HG03064 (cell line): ENCODE results near the gene CCDC33.
"Not testable (repeated sequence)": the region's sequence is repeated elsewhere in the genome, so short reads cannot be mapped to it uniquely, and the experiment has no call there.

Experiments
- ATAC-seq: cut with Tn5 transposase; IDR thresholded peaks from one replicate; pipeline ENCODE4 v1.9.1; 2021; ENCODE audit warnings: low read depth; ENCODE audit not compliant: unreplicated experiment

The CCDC33 gene

GRCh38 chr15:74350295-74351275 lies 114.5 kb downstream of the CCDC33 start:
- ATAC-seq: no peak

DNA sequence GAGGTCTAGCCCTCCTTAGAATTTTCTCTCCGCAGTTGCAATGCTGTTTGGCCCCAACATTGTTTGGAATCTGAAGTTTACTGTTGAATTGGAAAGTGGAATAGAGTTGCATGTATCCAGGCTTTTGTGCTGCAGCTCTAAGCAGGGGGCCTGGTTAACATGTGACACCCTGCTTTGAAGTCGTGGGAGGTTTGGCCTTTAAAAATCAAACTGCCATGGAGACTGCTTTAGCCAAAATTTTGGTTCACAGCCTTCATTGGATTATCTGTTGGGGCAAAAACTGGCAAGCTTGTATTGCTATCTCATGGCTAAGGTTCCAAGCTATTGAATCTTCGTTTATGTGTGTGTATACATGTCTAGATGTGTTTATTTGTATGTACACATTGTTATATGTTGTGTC lies 115.5 kb downstream of the CCDC33 start:
- ATAC-seq: no peak

DNA sequence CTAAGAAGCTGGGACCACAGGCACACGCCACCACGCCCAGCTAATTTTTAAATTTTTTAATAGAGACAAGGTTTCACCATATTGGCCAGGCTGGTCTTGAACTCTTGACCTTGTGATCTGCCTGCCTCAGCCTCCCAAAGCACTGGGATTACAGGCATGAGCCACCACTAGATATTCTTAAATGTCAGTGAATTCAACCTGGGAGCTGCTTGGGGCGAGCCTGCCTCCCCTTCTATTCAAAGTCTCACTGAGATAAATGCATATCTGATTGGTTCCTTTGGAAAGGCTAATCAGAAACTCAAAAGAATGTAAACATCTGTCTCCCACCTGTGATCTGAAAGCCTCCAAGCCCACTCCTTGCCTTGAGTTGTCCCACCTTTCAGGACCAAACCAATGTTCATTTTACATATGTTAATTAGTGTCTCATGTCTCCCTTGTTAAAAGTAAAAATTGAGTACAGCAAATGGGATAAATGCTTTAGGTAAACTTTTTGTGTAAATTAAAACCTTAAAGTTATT lies 116.3 kb downstream of the CCDC33 start:
- no peak for ATAC-seq

DNA sequence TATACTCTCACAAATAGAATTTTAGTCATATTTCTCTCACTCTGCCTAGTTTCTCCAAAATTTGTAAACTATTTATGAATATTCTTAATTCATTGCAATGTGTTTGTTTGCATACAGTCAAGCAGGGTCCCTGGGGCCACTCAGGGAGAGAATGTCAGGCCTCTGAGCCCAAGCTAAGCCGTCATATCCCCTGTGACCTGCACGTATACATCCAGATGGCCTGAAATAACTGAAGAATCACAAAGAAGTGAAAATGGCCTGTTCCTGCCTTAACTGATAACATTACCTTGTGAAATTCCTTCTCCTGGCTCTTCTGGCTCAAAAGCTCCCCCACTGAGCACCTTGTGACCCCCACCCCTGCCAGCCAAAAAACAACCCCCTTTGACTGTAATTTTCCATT lies 117.9 kb downstream of the CCDC33 start:
- ATAC-seq: not testable (repeated sequence)

DNA sequence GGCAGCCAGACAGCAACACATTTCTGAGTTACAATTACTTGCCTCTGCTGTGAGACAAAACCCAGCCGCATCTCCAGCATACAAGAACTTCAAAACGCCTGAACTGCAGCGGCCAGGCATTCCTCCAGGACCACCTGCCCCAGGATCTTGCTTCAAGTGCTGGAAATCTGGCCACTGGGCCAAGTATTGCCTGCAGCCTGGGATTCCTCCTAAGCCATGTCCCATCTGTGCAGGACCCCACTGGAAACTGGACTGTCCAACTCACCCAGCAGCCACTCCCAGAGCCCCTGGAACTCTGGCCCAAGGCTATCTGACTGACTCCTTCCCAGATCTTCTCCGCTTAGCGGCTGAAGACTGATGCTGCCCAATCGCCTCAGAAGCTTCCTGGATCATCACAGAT lies 119.9 kb downstream of the CCDC33 start:
- ATAC-seq: not testable (repeated sequence)

DNA sequence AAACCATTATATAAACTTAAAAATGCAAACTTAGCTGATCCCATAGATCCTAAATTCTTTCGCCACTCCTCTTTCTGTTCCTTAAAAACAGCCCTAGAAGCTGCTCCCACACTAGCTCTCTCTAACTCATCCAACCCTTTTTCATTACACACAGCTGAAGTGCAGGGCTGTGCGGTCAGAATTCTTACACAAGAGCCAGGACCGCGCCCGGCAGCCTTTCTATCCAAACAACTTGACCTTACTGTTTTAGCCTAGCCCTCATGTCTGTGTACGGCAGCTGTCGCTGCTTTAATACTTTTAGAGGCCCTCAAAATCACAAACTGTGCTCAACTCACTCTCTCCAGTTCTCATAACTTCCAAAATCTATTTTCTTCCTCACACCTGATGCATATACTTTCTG lies 121.4 kb downstream of the CCDC33 start:
- ATAC-seq: not testable (repeated sequence)

DNA sequence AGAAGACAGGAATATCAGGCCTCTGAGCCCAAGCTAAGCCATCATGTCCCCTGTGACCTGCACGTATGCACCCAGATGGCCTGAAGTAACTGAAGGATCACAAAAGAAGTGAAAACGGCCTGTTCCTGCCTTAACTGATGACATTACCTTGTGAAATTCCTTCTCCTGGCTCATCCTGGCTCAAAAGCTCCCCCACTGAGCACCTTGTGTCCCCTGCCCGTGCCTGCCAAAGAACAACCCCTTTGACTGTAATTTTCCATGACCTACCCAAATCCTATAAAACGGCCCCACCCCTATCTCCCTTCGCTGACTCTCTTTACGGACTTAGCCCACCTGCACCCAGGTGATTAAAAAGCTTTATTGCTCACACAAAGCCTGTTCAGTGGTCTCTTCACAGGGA lies 123.2 kb downstream of the CCDC33 start:
- not testable (repeated sequence) for ATAC-seq

DNA sequence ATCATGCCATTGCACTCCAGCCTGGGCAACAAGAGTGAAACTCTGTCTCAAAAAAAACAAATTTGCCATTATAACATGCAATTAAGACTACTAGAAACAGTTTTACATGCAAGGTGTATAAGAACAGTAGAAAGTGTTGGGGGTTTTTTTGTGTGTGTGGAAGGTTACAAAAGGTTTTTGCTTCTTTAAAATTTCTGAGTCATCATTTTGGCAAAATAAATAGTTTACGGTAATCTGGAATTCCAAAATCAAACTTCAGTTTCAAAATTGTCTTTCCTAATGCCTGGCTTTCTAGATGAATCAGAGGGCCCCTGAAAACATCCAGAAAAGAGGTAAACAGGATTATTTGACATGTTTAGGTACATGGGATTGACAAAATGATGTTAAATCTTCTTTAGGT lies 124.7 kb downstream of the CCDC33 start:
- not testable (repeated sequence) for ATAC-seq

DNA sequence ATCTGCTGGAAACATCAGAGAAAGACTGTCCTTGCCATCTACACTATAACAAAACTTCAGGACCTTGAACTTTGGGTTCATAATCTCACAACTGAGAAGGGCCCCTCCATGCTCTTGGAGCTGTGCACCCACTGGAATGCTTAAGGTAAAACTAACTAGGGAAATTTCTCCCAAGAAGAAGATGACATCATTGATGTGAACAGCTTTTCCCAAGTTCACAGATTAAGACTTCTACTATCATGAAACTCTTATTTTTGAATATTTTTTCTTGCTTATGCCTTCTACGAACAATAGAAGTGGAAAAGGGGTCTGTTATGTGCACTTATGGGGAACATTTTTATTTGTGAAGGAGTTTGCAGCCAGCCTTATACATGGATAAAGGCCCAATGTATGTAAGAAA lies 126.4 kb downstream of the CCDC33 start:
- ATAC-seq: no peak

DNA sequence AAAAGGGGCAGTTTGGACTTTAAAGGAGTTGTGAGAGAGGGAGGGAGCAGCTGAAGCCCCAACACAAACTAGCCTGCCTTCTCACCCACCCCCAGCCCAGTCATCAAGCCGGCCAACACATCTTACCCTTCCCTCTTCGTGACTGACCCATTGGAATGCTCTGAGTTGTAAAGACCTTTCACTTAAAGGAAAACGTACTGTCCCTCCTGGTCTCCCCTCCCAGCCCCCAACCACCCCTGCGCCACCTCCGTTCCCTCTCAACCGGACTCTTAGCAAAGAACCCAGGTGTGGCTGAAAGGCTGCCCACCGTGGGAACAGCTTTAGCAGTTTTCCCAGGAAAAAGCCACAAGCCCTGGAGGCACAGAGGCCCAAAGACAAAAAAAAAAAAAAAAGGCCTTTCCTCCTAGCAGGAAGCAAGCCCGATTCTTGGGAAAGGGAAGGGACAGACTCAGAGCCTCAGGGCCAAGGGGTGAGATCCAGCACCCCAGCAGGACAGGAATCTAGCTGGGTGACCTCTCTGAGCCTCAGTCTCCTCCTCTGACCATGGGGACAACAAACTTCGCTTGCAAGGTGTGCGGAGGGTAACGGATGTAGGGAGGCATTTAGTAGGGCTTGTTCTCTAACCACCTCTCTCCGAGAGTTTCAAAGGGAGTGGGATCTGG lies 128.9 kb downstream of the CCDC33 start:
- no peak for ATAC-seq

DNA sequence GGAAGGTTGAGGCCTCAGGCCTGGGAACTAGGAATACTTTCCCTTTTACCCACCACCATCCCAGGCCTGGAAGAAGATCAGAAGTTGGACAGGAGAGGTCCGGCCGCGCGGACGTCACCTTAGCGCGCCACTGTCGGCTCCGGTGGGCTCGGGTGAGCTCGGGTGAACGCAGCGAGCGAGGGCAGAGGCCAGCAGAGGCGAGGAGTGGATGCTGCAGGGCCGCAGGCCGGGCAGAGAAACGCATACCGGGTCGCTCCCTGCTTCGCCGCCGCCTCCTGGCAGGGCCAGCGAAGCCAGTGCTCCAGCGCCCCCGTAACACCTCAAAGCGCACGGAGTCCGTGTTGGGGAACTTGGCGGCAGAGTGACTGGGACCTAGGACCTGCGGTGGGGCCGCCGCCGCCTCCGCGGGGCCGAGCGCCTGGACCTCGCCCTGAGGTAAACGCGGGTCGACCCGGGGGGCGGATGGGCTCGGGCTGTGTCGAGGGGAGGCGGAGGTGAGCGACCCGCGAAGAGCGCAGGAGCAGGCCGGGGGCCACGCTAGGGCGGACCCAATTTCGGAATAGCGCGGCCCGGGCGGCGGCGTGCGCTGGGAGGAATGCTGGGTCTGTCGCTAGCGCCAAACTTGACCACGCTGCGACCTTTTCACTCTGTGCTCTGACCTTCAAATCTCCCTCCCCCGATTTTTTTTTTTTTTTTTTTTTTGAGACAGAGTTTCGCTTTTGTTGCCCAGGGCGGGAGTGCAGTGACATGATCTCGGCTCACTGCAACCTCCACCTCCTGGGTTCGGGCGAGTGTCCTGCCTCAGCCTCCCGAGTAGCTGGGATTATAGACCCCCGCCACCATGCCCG lies 129.7 kb downstream of the CCDC33 start:
- no peak for ATAC-seq

DNA sequence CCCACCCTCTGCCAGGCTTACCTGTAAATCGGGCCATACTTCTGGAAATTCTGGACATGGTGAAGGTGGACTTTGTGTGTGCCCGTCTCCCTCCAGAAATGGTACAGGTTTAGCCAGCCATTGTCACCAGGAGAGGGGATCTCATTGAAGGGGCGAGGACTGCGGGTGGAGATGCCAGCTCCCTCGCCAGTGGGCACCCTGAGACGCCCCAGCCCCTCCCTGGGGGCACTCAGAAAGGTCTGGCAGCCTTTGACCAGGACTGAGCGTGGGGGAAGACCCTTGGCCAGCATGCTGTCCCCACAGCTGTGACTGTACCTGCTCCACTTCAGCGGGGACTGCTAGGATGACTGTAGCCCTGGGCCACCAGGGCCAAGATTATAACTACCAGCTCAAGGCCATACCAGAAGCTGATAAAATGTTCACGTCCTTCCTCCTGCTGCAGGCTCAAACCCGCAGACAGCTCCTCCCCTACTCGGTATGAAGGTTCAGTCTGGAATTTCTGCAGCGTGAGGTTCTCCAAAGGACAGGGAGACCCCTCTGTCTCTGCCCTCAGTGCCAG lies 131.2 kb downstream of the CCDC33 start, which contains the start of gene CYP11A1:
CYP11A1 (minus strand) TSS at position 351 of the 559 bp plus-strand sequence; CDS start at position 290, 61 bp downstream.
- ATAC-seq: no peak

DNA sequence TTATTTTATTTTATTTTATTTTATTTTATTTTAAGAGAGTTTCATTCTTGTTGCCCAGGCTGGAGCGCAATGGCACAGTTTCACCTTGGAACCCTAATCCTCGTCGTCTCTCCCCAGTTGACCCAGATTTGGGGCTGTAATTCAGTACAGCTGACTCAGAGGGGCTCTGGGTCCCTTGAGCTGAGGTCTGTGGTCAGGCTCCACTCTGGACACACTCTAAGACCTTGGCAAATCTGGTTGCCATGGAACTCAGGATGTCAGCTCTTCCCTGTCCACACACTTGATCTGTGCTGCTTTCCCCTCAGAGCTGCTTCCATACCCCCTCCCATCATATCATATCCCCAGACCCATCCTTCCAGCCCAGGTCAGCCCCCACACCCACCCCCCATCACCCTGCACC lies 132.0 kb downstream of the CCDC33 start:
- no peak for ATAC-seq

GRCh38 chr15:74369084-74369745 lies 133.1 kb downstream of the CCDC33 start:
- no peak for ATAC-seq

- ATAC-seq: no peak
Observed at GRCh38 chr15:74369756-74370155, 133.6 kb downstream of the CCDC33 start.

DNA sequence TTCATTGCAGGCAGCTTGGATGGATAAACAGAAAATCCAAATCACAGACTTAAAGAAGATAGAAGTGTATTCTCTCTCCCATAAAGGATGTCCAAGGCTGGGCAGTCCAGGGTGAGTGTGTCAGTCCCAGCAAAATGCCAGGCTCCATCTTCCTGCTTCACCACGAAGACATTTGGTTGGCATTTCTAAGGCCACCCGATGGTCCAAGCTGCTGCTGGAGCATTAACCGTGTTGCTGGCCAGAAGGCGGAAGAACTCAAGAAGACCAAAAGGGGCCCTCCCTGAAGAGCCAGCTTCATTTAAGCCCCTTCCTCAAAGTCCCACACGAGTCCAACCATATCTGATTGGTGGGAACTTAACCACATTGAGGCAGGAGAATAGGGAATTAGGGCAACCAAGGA lies 134.3 kb downstream of the CCDC33 start:
- no peak for ATAC-seq

DNA sequence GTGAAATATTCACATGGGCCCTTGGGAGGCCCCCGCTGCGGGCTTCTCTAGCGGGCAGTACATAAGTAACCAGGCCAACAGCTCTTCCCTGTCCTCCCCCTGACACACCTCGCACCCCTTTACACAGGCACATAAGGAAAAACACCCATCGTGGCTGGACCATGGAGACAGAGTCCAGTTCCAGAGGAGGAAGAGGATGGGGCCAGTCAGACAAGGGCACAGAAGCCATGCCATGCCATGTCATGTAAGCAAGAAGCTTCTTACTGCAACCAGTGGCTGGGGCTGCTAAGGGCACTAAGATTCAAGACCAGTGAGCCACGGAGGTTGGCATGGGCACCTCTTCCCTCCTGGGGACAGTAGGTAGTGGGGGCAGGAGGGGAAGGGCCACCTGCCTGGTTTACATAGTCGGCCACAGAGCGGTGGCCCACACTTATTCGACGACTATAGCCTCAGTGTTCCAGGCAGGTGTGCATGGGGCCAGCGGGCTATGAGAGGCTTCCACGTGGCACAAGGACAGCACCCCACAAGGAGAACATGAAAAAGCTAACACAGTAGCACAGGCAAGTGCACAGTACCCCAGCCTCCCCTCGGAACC lies 137.0 kb downstream of the CCDC33 start:
- ATAC-seq: no peak

GRCh38 chr15:74373731-74374647 lies 137.9 kb downstream of the CCDC33 start:
- ATAC-seq: peak; percentile 59
